ENCODE data around the gene ARHGEF12. TPM values are rescaled to one million over a fixed set of nuclear protein-coding genes. Genes with fewer than 3 reads are reported as not detected.

ARHGEF12 gene
- total RNA-seq, 1 experiment from 2014 or later = 27.5 TPM

- in situ Hi-C loops (cut with HindIII; ENCODE audit: low sequenced_read_pairs) = no loop called here
- DNase-seq (ENCODE audit: low spot score) = no peak
Measured at GRCh38 chr11:120314861-120315260, 21.4 kb upstream of the ARHGEF12 start.

GRCh38 chr11:120316880-120317688 is 19.1 kb upstream of the ARHGEF12 start:
- in situ Hi-C loops (cut with HindIII; ENCODE audit: low sequenced_read_pairs) = no loop called here
- DNase-seq (ENCODE audit: low spot score) = no peak

GRCh38 chr11:120317689-120318480 is 18.3 kb upstream of the ARHGEF12 start:
- no peak for DNase-seq (ENCODE audit: low spot score)
- in situ Hi-C loops (cut with HindIII; ENCODE audit: low sequenced_read_pairs) = no loop called here

- in situ Hi-C loops (cut with HindIII; ENCODE audit: low sequenced_read_pairs) = no loop called here
Measured at GRCh38 chr11:120318906-120319305, 17.3 kb upstream of the ARHGEF12 start.

GRCh38 chr11:120324932-120325810 is 11.0 kb upstream of the ARHGEF12 start, which contains the start of gene TLCD5:
Gene TLCD5 (plus strand): TSS chr11:120325299. CDS start chr11:120327442, 2,143 bp downstream.
- peak; percentile 74 for DNase-seq (ENCODE audit: low spot score)
- in situ Hi-C loops (cut with HindIII; ENCODE audit: low sequenced_read_pairs) = no loop called here

More at GRCh38 chr11:120318906-120319305, 17.3 kb upstream of the ARHGEF12 start:
- no peak for DNase-seq (ENCODE audit: low spot score)

GRCh38 chr11:120326228-120326627 is 10.0 kb upstream of the ARHGEF12 start:
- no peak for DNase-seq (ENCODE audit: low spot score)
- in situ Hi-C loops (cut with HindIII; ENCODE audit: low sequenced_read_pairs) = no loop called here

- in situ Hi-C loops (cut with HindIII; ENCODE audit: low sequenced_read_pairs) = no loop called here
- peak; percentile 37 for DNase-seq (ENCODE audit: low spot score)
Measured at GRCh38 chr11:120326845-120327281, 9.3 kb upstream of the ARHGEF12 start.

- peak; percentile 57 for DNase-seq (ENCODE audit: low spot score)
- in situ Hi-C loops (cut with HindIII; ENCODE audit: low sequenced_read_pairs) = no loop called here
Measured at GRCh38 chr11:120327311-120327710, 8.9 kb upstream of the ARHGEF12 start.

GRCh38 chr11:120329556-120329955 is 6.7 kb upstream of the ARHGEF12 start:
- in situ Hi-C loops (cut with HindIII; ENCODE audit: low sequenced_read_pairs) = no loop called here

GRCh38 chr11:120330045-120330444 is 6.2 kb upstream of the ARHGEF12 start:
- in situ Hi-C loops (cut with HindIII; ENCODE audit: low sequenced_read_pairs) = no loop called here

More at GRCh38 chr11:120329556-120329955, 6.7 kb upstream of the ARHGEF12 start:
- DNase-seq (ENCODE audit: low spot score) = no peak

GRCh38 chr11:120331301-120331996 is 4.8 kb upstream of the ARHGEF12 start:
- DNase-seq (ENCODE audit: low spot score) = no peak
- in situ Hi-C loops (cut with HindIII; ENCODE audit: low sequenced_read_pairs) = no loop called here

More at GRCh38 chr11:120330045-120330444, 6.2 kb upstream of the ARHGEF12 start:
- DNase-seq (ENCODE audit: low spot score) = no peak

- no peak for DNase-seq (ENCODE audit: low spot score)
- in situ Hi-C loops (cut with HindIII; ENCODE audit: low sequenced_read_pairs) = no loop called here
Measured at GRCh38 chr11:120332822-120333716, 3.1 kb upstream of the ARHGEF12 start.

GRCh38 chr11:120333801-120334200 is 2.4 kb upstream of the ARHGEF12 start:
- no peak for DNase-seq (ENCODE audit: low spot score)
- in situ Hi-C loops (cut with HindIII; ENCODE audit: low sequenced_read_pairs) = no loop called here

GRCh38 chr11:120334332-120334731 is 1.9 kb upstream of the ARHGEF12 start:
- DNase-seq (ENCODE audit: low spot score) = no peak
- in situ Hi-C loops (cut with HindIII; ENCODE audit: low sequenced_read_pairs) = no loop called here

- in situ Hi-C loops (cut with HindIII; ENCODE audit: low sequenced_read_pairs) = no loop called here
- peak; percentile 91 for DNase-seq (ENCODE audit: low spot score)
Measured at GRCh38 chr11:120334894-120335462, 1.2 kb upstream of the ARHGEF12 start.

GRCh38 chr11:120335556-120335907 is 681 bp upstream of the ARHGEF12 start:
- DNase-seq (ENCODE audit: low spot score) = peak; percentile 46
- in situ Hi-C loops (cut with HindIII; ENCODE audit: low sequenced_read_pairs) = no loop called here

- in situ Hi-C loops (cut with HindIII; ENCODE audit: low sequenced_read_pairs) = no loop called here
- DNase-seq (ENCODE audit: low spot score) = no peak
Measured at GRCh38 chr11:120336641-120337354, 585 bp downstream of the ARHGEF12 start.

Measured in G401 (cell line).